Kidney (tissue), 14 donors: ENCODE results near the gene KLK12. TPM values are rescaled to one million over a fixed set of nuclear protein-coding genes. Genes with fewer than 3 reads are reported as not detected.

Experiments used
- DNase-seq, 5 donors: peaks; one replicate each; pipeline ENCODE4 v3.0.0-alpha.2; 2013 to 2020
- FAIRE-seq: peaks from 2 replicates; lab custom pipeline; 2012; peaks lifted over from hg19 to GRCh38; lab: Jason Lieb, UNC
- H3K27ac ChIP-seq, 2 donors: one replicate each; pipeline ENCODE4 v1.7.0; 2013; ENCODE audit warnings: low read depth in 2 of 2, low read length in 2 of 2, inconsistent platforms in 1 of 2
- H3K27me3 ChIP-seq: one replicate; pipeline ENCODE4 v1.7.1; 2013; ENCODE audit warnings: low read length, inconsistent platforms; ENCODE audit not compliant: control insufficient read depth, insufficient read depth
- H3K36me3 ChIP-seq, 3 donors: one replicate each; pipeline versions ENCODE4 v1.7.0 to v1.7.1; 2013; ENCODE audit warnings: low read length in 3 of 3, control low read depth in 1 of 3, inconsistent platforms in 1 of 3; ENCODE audit not compliant: insufficient read depth in 3 of 3, control insufficient read depth in 2 of 3
- H3K4me1 ChIP-seq, 3 donors: one replicate each; pipeline versions ENCODE4 v1.7.0 to v1.7.1; 2013; ENCODE audit warnings: low read length in 3 of 3, inconsistent platforms in 1 of 3, low read depth in 1 of 3; ENCODE audit not compliant: control insufficient read depth in 2 of 3, insufficient read depth in 2 of 3
- H3K4me3 ChIP-seq, 3 donors: one replicate each; pipeline versions ENCODE4 v1.7.0 to v1.8.1; 2013; ENCODE audit warnings: low read length in 3 of 3, control low read depth in 1 of 3, inconsistent platforms in 1 of 3
- H3K9ac ChIP-seq, 3 donors: one replicate each; pipeline versions ENCODE4 v1.7.0 to v1.7.1; 2013; ENCODE audit warnings: low read length in 3 of 3, control low read depth in 1 of 3, inconsistent platforms in 1 of 3
- H3K9me3 ChIP-seq, 3 donors: one replicate each; pipeline versions ENCODE4 v1.7.0 to v1.7.1; 2013; ENCODE audit warnings: low read length in 3 of 3, control low read depth in 1 of 3, inconsistent platforms in 1 of 3; ENCODE audit not compliant: control insufficient read depth in 2 of 3, insufficient read depth in 1 of 3
- intact Hi-C: fragments of 100-400 bp; cut with DNase I; formaldehyde crosslinking; loops from one replicate; pipeline ENCODE4 v1.11.1; 2022
- polyA plus RNA-seq: library from polyadenylated mRNA; stranded (reverse); fragments of 350-450 nt; fragmentation: Illumina TruSeq; extraction: RNeasy Lipid Tissue Mini Kit (QIAGEN cat#74804); gene quantifications from one replicate; pipeline ENCODE4 v1.2.3, GENCODE V29; 2014; ENCODE audit warnings: low read depth, low replicate concordance; ENCODE audit not compliant: insufficient read depth
- total RNA-seq: library from RNA; stranded (reverse); fragmentation: NEBNext Ultra II Directional; extraction: Animal tissue kit (Norgen Biotek cat#: 25700); gene quantifications from one replicate; pipeline ENCODE4 v1.2.1, GENCODE V29; 2021
- TF ChIP-seq, protein P1 (sequence below): IDR thresholded peaks from 3 replicates; pipeline ENCODE4 v1.5.1; 2012; ENCODE audit warnings: mild to moderate bottlenecking, moderate library complexity, borderline replicate concordance; ENCODE audit not compliant: insufficient read depth; ENCODE audit errors: extremely low read depth
- donor health status: control.
- donor health status: control.
- donor health status: control.
- donor health status: control.
- donor health status: control.
- donor health status: DM: yes; HTN: yes; CAD: no.
- donor health status: Normal renal cell carcinoma (clear cell type).

KLK12 gene
- total and polyA plus RNA-seq, 2 donors from 2014 or later = not detected

DNA sequence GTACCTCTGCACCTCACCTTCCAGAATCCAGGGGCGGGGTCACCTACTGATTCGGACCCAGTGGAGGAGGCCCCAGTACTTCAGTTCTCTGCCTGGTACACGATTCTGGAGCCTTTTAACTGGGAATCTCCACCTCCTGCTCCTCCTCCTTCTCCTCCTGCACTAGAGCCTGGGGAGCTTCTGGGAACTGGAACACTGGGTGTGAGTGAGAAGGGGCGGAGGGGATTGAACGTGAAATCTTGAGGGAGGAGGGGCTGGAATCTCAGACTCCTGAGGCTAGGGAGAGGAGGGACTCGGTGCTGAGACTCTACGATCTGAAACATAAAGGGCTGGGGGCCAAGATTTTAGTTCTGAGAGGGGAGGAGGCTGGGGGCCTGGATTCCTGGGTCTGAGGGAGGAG is 33.3 kb downstream of the KLK12 start, which contains the start of gene KLK8:
Gene KLK8 (minus strand): TSS at position 90 of the 400 bp plus-strand sequence. CDS start 437 bp downstream, outside the sequence.
- Histone ChIP-seq H3K27ac (no peak within 1 kb of the TSS), H3K9me3 (no peaks in the 10 kb centered on the region), H3K36me3 (no peaks in the 10 kb centered on the region), H3K27me3 (no peaks in the 10 kb centered on the region), H3K4me3 (no peak within 1 kb of the TSS), H3K9ac (no peak within 1 kb of the TSS), H3K4me1 (no peaks in the 10 kb centered on the region)
- intact Hi-C loops = no loop called here
- peak in 3 of 5 donors; percentile 70 to 80 (median 76) for DNase-seq
- no peak for FAIRE-seq
- TF ChIP-seq, protein P1, sequence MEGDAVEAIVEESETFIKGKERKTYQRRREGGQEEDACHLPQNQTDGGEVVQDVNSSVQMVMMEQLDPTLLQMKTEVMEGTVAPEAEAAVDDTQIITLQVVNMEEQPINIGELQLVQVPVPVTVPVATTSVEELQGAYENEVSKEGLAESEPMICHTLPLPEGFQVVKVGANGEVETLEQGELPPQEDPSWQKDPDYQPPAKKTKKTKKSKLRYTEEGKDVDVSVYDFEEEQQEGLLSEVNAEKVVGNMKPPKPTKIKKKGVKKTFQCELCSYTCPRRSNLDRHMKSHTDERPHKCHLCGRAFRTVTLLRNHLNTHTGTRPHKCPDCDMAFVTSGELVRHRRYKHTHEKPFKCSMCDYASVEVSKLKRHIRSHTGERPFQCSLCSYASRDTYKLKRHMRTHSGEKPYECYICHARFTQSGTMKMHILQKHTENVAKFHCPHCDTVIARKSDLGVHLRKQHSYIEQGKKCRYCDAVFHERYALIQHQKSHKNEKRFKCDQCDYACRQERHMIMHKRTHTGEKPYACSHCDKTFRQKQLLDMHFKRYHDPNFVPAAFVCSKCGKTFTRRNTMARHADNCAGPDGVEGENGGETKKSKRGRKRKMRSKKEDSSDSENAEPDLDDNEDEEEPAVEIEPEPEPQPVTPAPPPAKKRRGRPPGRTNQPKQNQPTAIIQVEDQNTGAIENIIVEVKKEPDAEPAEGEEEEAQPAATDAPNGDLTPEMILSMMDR = no peak

DNA sequence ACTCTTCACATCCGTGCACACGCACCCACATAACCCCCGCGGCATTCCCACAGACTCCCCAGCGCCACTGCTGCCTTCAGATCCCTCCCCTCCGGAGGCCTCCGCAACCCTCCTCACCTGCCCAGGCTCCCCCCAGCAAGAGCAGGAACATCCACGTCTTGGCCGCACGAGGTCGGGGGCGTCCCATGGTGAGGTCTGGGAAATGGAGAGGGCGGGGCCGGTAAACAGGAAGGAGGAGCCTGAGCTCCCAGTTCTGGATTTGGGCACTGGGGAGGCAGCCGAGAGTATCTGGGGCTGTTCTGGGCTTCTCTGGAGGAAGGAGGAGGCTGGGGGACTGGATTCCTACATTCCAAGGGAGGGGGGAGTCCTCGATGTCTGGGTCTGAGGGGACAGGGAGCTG is 33.8 kb downstream of the KLK12 start:
- intact Hi-C loops = no loop called here
- Histone ChIP-seq H3K9me3 (no peaks in the 10 kb centered on the region), H3K4me3 (no peak overlapping the region), H3K36me3 (no peaks in the 10 kb centered on the region), H3K27ac (no peak overlapping the region), H3K27me3 (no peaks in the 10 kb centered on the region), H3K9ac (no peak overlapping the region), H3K4me1 (no peaks in the 10 kb centered on the region)
- DNase-seq (peak in 3 of 5 donors; percentile 41 to 51 (median 49)), FAIRE-seq (no peak)
- TF ChIP-seq, protein P1 = no peak

DNA sequence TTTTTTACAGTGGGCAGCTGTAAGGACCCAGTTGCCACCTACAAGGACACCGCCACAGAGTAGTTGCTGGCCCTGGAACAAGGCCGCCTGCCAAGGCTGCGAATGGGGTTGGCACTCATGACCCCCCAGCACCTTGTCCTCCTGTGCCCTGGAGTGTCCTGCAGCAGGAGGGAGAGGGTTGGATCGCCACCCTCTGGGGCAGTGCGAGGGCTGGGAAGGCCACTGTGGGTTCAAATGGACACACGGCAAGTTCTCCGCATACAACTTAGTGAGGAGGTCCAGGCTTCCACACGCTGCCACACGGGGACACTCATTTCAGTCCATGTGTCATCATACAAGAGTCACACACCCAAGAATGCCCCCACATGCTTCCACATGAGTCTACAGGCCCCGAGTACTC is 34.4 kb downstream of the KLK12 start:
- FAIRE-seq (no peak), DNase-seq (no peak)
- intact Hi-C loops = no loop called here
- no peak overlapping the region for H3K9ac ChIP-seq
- H3K36me3 ChIP-seq = no peaks in the 10 kb centered on the region
- H3K27ac ChIP-seq = no peak overlapping the region
- no peaks in the 10 kb centered on the region for H3K4me1 ChIP-seq
- no peak overlapping the region for H3K4me3 ChIP-seq
- H3K27me3 ChIP-seq = no peaks in the 10 kb centered on the region
- no peaks in the 10 kb centered on the region for H3K9me3 ChIP-seq
- TF ChIP-seq, protein P1 = no peak

- intact Hi-C loops = no loop called here
- Histone ChIP-seq H3K27me3 (no peaks in the 10 kb centered on the region), H3K36me3 (no peaks in the 10 kb centered on the region), H3K4me1 (no peaks in the 10 kb centered on the region), H3K27ac (no peak overlapping the region), H3K4me3 (no peak overlapping the region), H3K9ac (no peak overlapping the region), H3K9me3 (no peaks in the 10 kb centered on the region)
- TF ChIP-seq, protein P1 = no peak
- FAIRE-seq = no peak
- no peak for DNase-seq
Measured at GRCh38 chr19:50998686-50999085, 36.1 kb downstream of the KLK12 start.
